ENCODE measurements around the gene NGFR. TPM values are rescaled to one million over a fixed set of nuclear protein-coding genes. Genes with fewer than 3 reads are reported as not detected.
A peak's percentile ranks its signal among the peaks of the same experiment; 100 is the strongest.

NGFR gene
- total and polyA plus RNA-seq, 4 experiments from 2014 or later, result 0.47 TPM; not detected in 3

GRCh38 chr17:49480836-49481615 lies 14.1 kb upstream of the NGFR start:
- Mint-ChIP-seq H3K36me3 (no peaks in the 10 kb centered on the region), H3K4me1 (no peaks in the 10 kb centered on the region), H3K9me3 (peaks cover 0 to 4% (median 1%) of the 10 kb centered on the region in 8 donors), H3K4me3 (no peak overlapping the region), H3K27ac (no peak overlapping the region), H3K27me3 (peaks cover 27 to 53% of the 10 kb centered on the region in 2 donors)
- Histone ChIP-seq H3K27me3 (ENCODE audit: insufficient read depth, low read length) (no peaks in the 10 kb centered on the region), H3K9me3 (ENCODE audit: control insufficient read depth in 1 of 2, low read length in 2 of 2) (no peaks in the 10 kb centered on the region), H3K27ac (ENCODE audit: low read depth, low read length) (no peak overlapping the region), H3K4me3 (ENCODE audit: low read length in 2 of 2) (no peak overlapping the region), H3K36me3 (ENCODE audit: insufficient read depth, low read length) (no peaks in the 10 kb centered on the region), H3K4me1 (ENCODE audit: insufficient read depth, low read length) (no peaks in the 10 kb centered on the region)
- intact Hi-C loops (cut with micrococcal nuclease), result no loop called here
- ChIA-PET POLR2A (ENCODE audit: partially characterized antibody) (no interaction called here), CTCF (ENCODE audit: partially characterized antibody) (interaction anchor here (0.9 kb wide), 1 partner anchor 14 kb away, joined by 3 read pairs; the partner anchor contains the start of gene NGFR)
- DNase-seq, result no peak

GRCh38 chr17:49482144-49482817 lies 12.8 kb upstream of the NGFR start:
- Mint-ChIP-seq H3K36me3 (no peaks in the 10 kb centered on the region), H3K4me1 (peaks cover 0 to 3% (median 0%) of the 10 kb centered on the region in 4 donors), H3K9me3 (no peaks in the 10 kb centered on the region), H3K27ac (no peak overlapping the region), H3K4me3 (no peak overlapping the region), H3K27me3 (peaks cover 26 to 49% of the 10 kb centered on the region in 2 donors)
- POLR2A ChIA-PET (ENCODE audit: partially characterized antibody), result no interaction called here
- no peaks in the 10 kb centered on the region for H3K9me3 ChIP-seq (ENCODE audit: control insufficient read depth in 1 of 2, low read length in 2 of 2)
- CTCF ChIA-PET (ENCODE audit: partially characterized antibody), result interaction anchor here (0.7 kb wide), 1 partner anchor 15 kb away, joined by 3 read pairs; no protein-coding TSS in a partner anchor
- no peak overlapping the region for H3K4me3 ChIP-seq (ENCODE audit: low read length in 2 of 2)
- no peaks in the 10 kb centered on the region for H3K4me1 ChIP-seq (ENCODE audit: insufficient read depth, low read length)
- no peak for DNase-seq
- H3K27ac ChIP-seq (ENCODE audit: low read depth, low read length), result no peak overlapping the region
- H3K27me3 ChIP-seq (ENCODE audit: insufficient read depth, low read length), result peaks cover 11% of the 10 kb centered on the region
- intact Hi-C loops (cut with micrococcal nuclease), result no loop called here
- H3K36me3 ChIP-seq (ENCODE audit: insufficient read depth, low read length), result no peaks in the 10 kb centered on the region

- peaks cover 15% of the 10 kb centered on the region for H3K27me3 ChIP-seq (ENCODE audit: insufficient read depth, low read length)
Measured at GRCh38 chr17:49483599-49484509, 11.2 kb upstream of the NGFR start.

GRCh38 chr17:49484588-49484987 lies 10.5 kb upstream of the NGFR start:
- Mint-ChIP-seq H3K36me3 (no peaks in the 10 kb centered on the region), H3K27ac (peak overlapping the region in 1 of 7 donors; percentile 59), H3K9me3 (no peaks in the 10 kb centered on the region), H3K4me1 (peaks cover 0 to 3% (median 0%) of the 10 kb centered on the region in 4 donors), H3K27me3 (peaks cover 23 to 40% of the 10 kb centered on the region in 2 donors), H3K4me3 (no peak overlapping the region)
- peaks cover 15% of the 10 kb centered on the region for H3K27me3 ChIP-seq (ENCODE audit: insufficient read depth, low read length)
- no peak overlapping the region for H3K27ac ChIP-seq (ENCODE audit: low read depth, low read length)
- no peaks in the 10 kb centered on the region for H3K4me1 ChIP-seq (ENCODE audit: insufficient read depth, low read length)
- H3K9me3 ChIP-seq (ENCODE audit: control insufficient read depth in 1 of 2, low read length in 2 of 2), result no peaks in the 10 kb centered on the region
- intact Hi-C loops (cut with micrococcal nuclease), result no loop called here
- DNase-seq, result no peak
- ChIA-PET CTCF (ENCODE audit: partially characterized antibody) (no interaction called here), POLR2A (ENCODE audit: partially characterized antibody) (no interaction called here)
- H3K36me3 ChIP-seq (ENCODE audit: insufficient read depth, low read length), result no peaks in the 10 kb centered on the region
- H3K4me3 ChIP-seq (ENCODE audit: low read length in 2 of 2), result no peak overlapping the region

More at GRCh38 chr17:49483599-49484509, 11.2 kb upstream of the NGFR start:
- intact Hi-C loops (cut with micrococcal nuclease), result no loop called here
- H3K4me1 Mint-ChIP-seq, result peaks cover 0 to 3% (median 0%) of the 10 kb centered on the region in 4 donors
- H3K36me3 ChIP-seq (ENCODE audit: insufficient read depth, low read length), result no peaks in the 10 kb centered on the region
- H3K9me3 Mint-ChIP-seq, result no peaks in the 10 kb centered on the region
- H3K9me3 ChIP-seq (ENCODE audit: control insufficient read depth in 1 of 2, low read length in 2 of 2), result no peaks in the 10 kb centered on the region
- H3K27ac ChIP-seq (ENCODE audit: low read depth, low read length), result no peak overlapping the region
- no peaks in the 10 kb centered on the region for H3K36me3 Mint-ChIP-seq
- CTCF ChIA-PET (ENCODE audit: partially characterized antibody), result no interaction called here
- H3K4me1 ChIP-seq (ENCODE audit: insufficient read depth, low read length), result no peaks in the 10 kb centered on the region
- no peak for DNase-seq
- H3K27ac Mint-ChIP-seq, result peak overlapping the region in 1 of 7 donors; percentile 59
- no peak overlapping the region for H3K4me3 ChIP-seq (ENCODE audit: low read length in 2 of 2)
- H3K4me3 Mint-ChIP-seq, result no peak overlapping the region
- POLR2A ChIA-PET (ENCODE audit: partially characterized antibody), result no interaction called here
- peaks cover 25 to 41% of the 10 kb centered on the region in 2 donors for H3K27me3 Mint-ChIP-seq

GRCh38 chr17:49486012-49486641 lies 9.0 kb upstream of the NGFR start:
- POLR2A ChIA-PET (ENCODE audit: partially characterized antibody), result no interaction called here
- no peaks in the 10 kb centered on the region for H3K4me1 ChIP-seq (ENCODE audit: insufficient read depth, low read length)
- H3K27ac ChIP-seq (ENCODE audit: low read depth, low read length), result no peak overlapping the region
- intact Hi-C loops (cut with micrococcal nuclease), result no loop called here
- Mint-ChIP-seq H3K4me1 (peaks cover 0 to 3% (median 0%) of the 10 kb centered on the region in 4 donors), H3K27ac (no peak overlapping the region), H3K36me3 (no peaks in the 10 kb centered on the region), H3K9me3 (no peaks in the 10 kb centered on the region), H3K27me3 (peaks cover 25 to 37% of the 10 kb centered on the region in 2 donors), H3K4me3 (no peak overlapping the region)
- DNase-seq, result no peak
- H3K27me3 ChIP-seq (ENCODE audit: insufficient read depth, low read length), result peaks cover 15% of the 10 kb centered on the region
- no peaks in the 10 kb centered on the region for H3K9me3 ChIP-seq (ENCODE audit: control insufficient read depth in 1 of 2, low read length in 2 of 2)
- H3K4me3 ChIP-seq (ENCODE audit: low read length in 2 of 2), result no peak overlapping the region
- no peaks in the 10 kb centered on the region for H3K36me3 ChIP-seq (ENCODE audit: insufficient read depth, low read length)
- CTCF ChIA-PET (ENCODE audit: partially characterized antibody), result interaction anchor here (2.2 kb wide), 1 partner anchor 10 kb away, joined by 9 read pairs; no protein-coding TSS in a partner anchor

GRCh38 chr17:49487183-49487582 lies 7.9 kb upstream of the NGFR start:
- Histone ChIP-seq H3K36me3 (ENCODE audit: insufficient read depth, low read length) (no peaks in the 10 kb centered on the region), H3K27me3 (ENCODE audit: insufficient read depth, low read length) (peaks cover 15% of the 10 kb centered on the region), H3K4me3 (ENCODE audit: low read length in 2 of 2) (no peak overlapping the region), H3K4me1 (ENCODE audit: insufficient read depth, low read length) (no peaks in the 10 kb centered on the region), H3K27ac (ENCODE audit: low read depth, low read length) (no peak overlapping the region), H3K9me3 (ENCODE audit: control insufficient read depth in 1 of 2, low read length in 2 of 2) (no peaks in the 10 kb centered on the region)
- Mint-ChIP-seq H3K4me1 (peaks cover 0 to 3% (median 0%) of the 10 kb centered on the region in 4 donors), H3K36me3 (no peaks in the 10 kb centered on the region), H3K27me3 (peaks cover 29 to 36% of the 10 kb centered on the region in 2 donors), H3K4me3 (no peak overlapping the region), H3K27ac (no peak overlapping the region), H3K9me3 (no peaks in the 10 kb centered on the region)
- intact Hi-C loops (cut with micrococcal nuclease), result no loop called here
- ChIA-PET CTCF (ENCODE audit: partially characterized antibody) (interaction anchor here (2.2 kb wide), 1 partner anchor 9 kb away, joined by 9 read pairs; no protein-coding TSS in a partner anchor), POLR2A (ENCODE audit: partially characterized antibody) (no interaction called here)
- no peak for DNase-seq

Data from CD4-positive, alpha-beta memory T cell (primary cell).